ENCODE data around the gene LNX1.

Gene LNX1

GRCh38 chr4:53432528-53433424 lies 158.5 kb downstream of the LNX1 start:
- TF ChIP-seq CTCF (IDR thresholded peaks at IDR 0.05; ENCODE audit: low read depth, low read length), result no peak
- no peak for DNase-seq (ENCODE audit: low read depth, low spot score)
- in situ Hi-C loops (cut with HindIII; ENCODE audit: low sequenced_read_pairs), result no loop called here
- no peak overlapping the region for H3K4me3 ChIP-seq (ENCODE audit: low read depth, low read length)

- in situ Hi-C loops (cut with HindIII; ENCODE audit: low sequenced_read_pairs), result no loop called here
- no peak for TF ChIP-seq CTCF (IDR thresholded peaks at IDR 0.05; ENCODE audit: low read depth, low read length)
- H3K4me3 ChIP-seq (ENCODE audit: low read depth, low read length), result no peak overlapping the region
- DNase-seq (ENCODE audit: low read depth, low spot score), result no peak
Measured at GRCh38 chr4:53431052-53431451, 160.2 kb downstream of the LNX1 start.

- no peak for TF ChIP-seq CTCF (IDR thresholded peaks at IDR 0.05; ENCODE audit: low read depth, low read length)
- H3K4me3 ChIP-seq (ENCODE audit: low read depth, low read length), result no peak overlapping the region
- in situ Hi-C loops (cut with HindIII; ENCODE audit: low sequenced_read_pairs), result no loop called here
- DNase-seq (ENCODE audit: low read depth, low spot score), result no peak
Measured at GRCh38 chr4:53427366-53427765, 163.9 kb downstream of the LNX1 start.

GRCh38 chr4:53424280-53424679 lies 167.0 kb downstream of the LNX1 start:
- no peak for DNase-seq (ENCODE audit: low read depth, low spot score)
- no peak overlapping the region for H3K4me3 ChIP-seq (ENCODE audit: low read depth, low read length)
- no peak for TF ChIP-seq CTCF (IDR thresholded peaks at IDR 0.05; ENCODE audit: low read depth, low read length)
- in situ Hi-C loops (cut with HindIII; ENCODE audit: low sequenced_read_pairs), result no loop called here

- in situ Hi-C loops (cut with HindIII; ENCODE audit: low sequenced_read_pairs), result no loop called here
- H3K4me3 ChIP-seq (ENCODE audit: low read depth, low read length), result no peak overlapping the region
Measured at GRCh38 chr4:53422367-53422766, 168.9 kb downstream of the LNX1 start.

GRCh38 chr4:53421791-53422190 lies 169.5 kb downstream of the LNX1 start:
- DNase-seq (ENCODE audit: low read depth, low spot score), result no peak
- in situ Hi-C loops (cut with HindIII; ENCODE audit: low sequenced_read_pairs), result no loop called here
- no peak for TF ChIP-seq CTCF (IDR thresholded peaks at IDR 0.05; ENCODE audit: low read depth, low read length)
- H3K4me3 ChIP-seq (ENCODE audit: low read depth, low read length), result no peak overlapping the region

More at GRCh38 chr4:53422367-53422766, 168.9 kb downstream of the LNX1 start:
- no peak for TF ChIP-seq CTCF (IDR thresholded peaks at IDR 0.05; ENCODE audit: low read depth, low read length)
- DNase-seq (ENCODE audit: low read depth, low spot score), result no peak
